Gastrocnemius medialis (tissue), 4 donors: ENCODE results near the gene NFIA.

Source experiments
- CTCF ChIP-seq, 5 experiments: fragments of 450-650 bp in 3 of 5; fragments of 200-600 bp in 2 of 5; sonication (generic) in 2 of 5; IDR thresholded peaks in 4 of 5; conservative IDR thresholded peaks in 1 of 5; 1 replicate in 4 of 5; 2 replicates in 1 of 5; pipeline ENCODE4 v1.5.1; 2016 to 2019; ENCODE audit warnings: antibody characterized with exemption in 5 of 5, mild to moderate bottlenecking in 3 of 5, moderate library complexity in 3 of 5
- POLR2A ChIP-seq, 2 donors: fragments of 450-650 bp; IDR thresholded peaks; one replicate each; pipeline ENCODE4 v1.6.1; 2017; ENCODE audit warnings: antibody characterized with exemption in 2 of 2, mild to moderate bottlenecking in 2 of 2, moderate library complexity in 2 of 2

GRCh38 chr1:61358770-61359455, 276.6 kb downstream of the NFIA start:
- no peak for TF ChIP-seq POLR2A (IDR thresholded peaks at IDR 0.05)
- no peak for TF ChIP-seq CTCF (IDR thresholded peaks at IDR 0.05 in 4 of 5, conservative IDR thresholded peaks at IDR 0.05 in 1 of 5)
